Middle frontal gyrus (tissue), 1 donor: ENCODE results near the gene CHMP3.
A peak's percentile ranks its signal among the peaks of the same experiment; 100 is the strongest.
"Not testable (repeated sequence)": the region's sequence is repeated elsewhere in the genome, so short reads cannot be mapped to it uniquely, and the experiment has no call there.

ENCODE experiments used
- DNase-seq: peaks from one replicate; pipeline ENCODE4 v3.0.0-alpha.2; 2015; ENCODE audit warnings: low spot score; ENCODE audit errors: extremely low spot score

Gene CHMP3

GRCh38 chr2:86562922-86563649 lies at the start of gene CHMP3:
Gene CHMP3, minus strand, starts transcription at chr2:86563443. Its CDS starts 95 bp downstream, at chr2:86563348.
- DNase-seq = peak; percentile 95

DNA sequence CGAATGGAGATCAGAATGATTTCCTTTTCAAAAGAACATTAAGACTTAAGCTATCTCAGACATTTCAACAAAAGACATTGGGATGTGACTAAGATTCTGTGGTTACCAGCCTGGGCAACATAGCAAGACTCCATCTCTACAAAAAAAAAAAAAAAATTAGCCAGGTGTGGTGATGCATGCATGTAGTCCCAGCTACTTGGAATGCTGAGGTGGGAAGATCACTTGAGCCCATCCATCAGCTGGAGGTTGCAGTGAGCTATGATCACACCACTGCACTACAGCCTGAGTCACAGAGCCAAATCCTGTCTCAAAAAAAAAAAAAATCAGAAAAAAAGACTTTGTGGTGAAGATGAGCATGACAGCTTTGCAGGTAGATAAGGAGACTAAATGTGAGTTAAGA lies 47.6 kb upstream of the CHMP3 start:
- DNase-seq = no peak

GRCh38 chr2:86608832-86609410 lies 45.7 kb upstream of the CHMP3 start:
- DNase-seq = no peak

DNA sequence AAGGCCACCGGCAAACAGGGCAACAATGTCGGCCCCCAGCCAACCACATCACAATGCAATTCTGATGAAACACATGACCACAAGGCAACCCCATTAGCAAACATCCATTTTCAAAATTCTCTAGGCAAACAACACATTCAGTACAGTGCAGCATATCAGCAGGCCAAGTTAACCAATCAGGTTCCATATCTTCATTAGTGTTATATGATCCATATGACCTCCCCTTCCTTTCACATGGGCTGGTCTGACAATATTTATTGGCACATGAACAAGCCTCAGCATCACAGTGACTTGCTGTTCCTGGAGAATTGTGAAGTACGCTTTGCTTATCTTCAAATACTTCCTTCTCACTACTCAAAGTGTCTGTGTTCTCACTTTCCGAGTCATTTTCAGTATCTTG lies 40.7 kb upstream of the CHMP3 start:
- DNase-seq = no peak

DNA sequence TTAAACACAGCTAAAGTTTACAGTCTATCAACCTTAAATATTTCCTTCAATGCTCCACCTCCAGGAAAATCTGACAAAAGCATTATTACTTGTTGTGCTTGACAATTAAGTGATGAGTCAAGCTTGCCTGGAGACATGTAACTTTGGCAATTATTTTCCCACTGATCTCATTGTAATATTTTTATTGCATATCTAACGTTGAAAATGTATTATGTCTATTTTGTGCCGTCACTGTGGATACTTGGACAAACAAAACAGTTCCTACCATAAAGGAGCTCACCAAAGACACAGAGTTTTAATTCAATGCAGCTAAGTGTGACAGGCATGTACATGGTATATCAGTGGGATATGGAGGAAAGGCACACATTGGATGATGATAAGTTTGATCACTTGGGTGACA lies 35.7 kb upstream of the CHMP3 start:
- DNase-seq = no peak

DNA sequence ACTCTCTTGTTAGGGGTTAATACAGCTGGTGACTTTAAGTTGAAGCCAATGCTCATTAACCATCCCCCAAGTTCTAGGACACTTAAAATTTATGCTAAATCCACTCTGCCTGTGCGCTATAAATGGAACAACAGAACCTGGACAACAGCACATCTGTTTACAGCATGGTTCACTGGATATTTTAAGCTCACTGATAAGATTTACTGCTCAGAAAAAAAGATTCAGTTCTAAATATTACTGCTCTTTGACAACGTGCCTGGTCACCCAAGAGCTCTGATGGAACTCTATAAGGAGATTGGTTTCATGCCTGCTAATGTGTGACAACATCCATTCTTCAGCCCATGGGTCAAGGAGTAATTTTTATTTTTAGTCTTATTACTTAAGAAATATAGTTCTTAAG lies 32.9 kb upstream of the CHMP3 start:
- DNase-seq = no peak

GRCh38 chr2:86593266-86593665 lies 30.0 kb upstream of the CHMP3 start:
- DNase-seq = no peak

DNA sequence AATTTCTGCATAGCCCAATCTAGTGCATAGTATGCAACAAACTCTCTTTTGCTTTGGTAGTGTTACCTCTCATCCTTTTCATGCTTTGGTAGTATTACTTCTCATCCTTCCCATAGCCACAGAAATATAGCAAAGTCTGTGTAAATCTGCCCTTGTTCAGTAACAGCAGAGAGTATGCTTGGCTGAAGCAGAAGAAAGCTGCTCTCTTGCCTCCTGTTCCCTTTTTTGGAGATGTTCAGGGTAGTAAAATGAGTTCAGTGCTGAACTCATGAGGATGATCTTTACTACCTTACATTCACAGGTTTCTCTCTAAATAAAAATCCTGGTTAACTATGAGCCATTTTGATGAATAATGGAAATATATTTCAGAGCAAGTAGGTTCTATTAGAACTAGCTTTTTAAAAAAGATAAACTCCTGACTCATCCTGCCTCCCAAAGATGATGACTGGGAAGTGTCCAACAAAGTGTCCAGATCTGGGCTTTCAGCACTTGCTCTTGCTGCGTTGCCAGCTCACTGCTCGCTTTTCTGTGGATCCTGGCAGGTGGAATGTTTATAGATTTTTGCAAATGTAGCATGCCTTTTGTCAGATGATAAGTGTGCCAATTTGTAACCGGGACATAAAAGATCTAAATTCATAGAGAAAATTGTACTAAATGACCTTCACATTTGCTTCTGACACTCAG lies 29.4 kb upstream of the CHMP3 start:
- DNase-seq = no peak

GRCh38 chr2:86589701-86590100 lies 26.5 kb upstream of the CHMP3 start:
- DNase-seq = not testable (repeated sequence)

GRCh38 chr2:86584151-86584913 lies 21.1 kb upstream of the CHMP3 start:
- DNase-seq = no peak

DNA sequence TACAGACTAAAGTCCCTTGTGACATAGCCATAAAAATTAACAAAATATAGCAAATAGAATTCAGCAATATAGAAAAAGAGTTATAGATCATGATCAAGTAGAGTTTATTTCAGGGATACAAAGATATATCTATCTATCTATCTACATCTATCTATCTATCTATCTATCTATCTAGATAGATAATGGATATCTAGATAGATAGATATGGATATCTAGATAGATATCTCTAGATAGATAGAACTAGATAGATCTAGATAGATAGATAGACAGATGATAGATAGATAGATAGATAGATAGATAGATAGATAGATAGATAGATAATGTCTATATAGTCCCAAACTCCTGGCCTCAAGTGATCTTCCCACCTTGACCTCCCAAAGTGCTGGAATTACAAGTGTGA lies 17.3 kb upstream of the CHMP3 start:
- DNase-seq = no peak

DNA sequence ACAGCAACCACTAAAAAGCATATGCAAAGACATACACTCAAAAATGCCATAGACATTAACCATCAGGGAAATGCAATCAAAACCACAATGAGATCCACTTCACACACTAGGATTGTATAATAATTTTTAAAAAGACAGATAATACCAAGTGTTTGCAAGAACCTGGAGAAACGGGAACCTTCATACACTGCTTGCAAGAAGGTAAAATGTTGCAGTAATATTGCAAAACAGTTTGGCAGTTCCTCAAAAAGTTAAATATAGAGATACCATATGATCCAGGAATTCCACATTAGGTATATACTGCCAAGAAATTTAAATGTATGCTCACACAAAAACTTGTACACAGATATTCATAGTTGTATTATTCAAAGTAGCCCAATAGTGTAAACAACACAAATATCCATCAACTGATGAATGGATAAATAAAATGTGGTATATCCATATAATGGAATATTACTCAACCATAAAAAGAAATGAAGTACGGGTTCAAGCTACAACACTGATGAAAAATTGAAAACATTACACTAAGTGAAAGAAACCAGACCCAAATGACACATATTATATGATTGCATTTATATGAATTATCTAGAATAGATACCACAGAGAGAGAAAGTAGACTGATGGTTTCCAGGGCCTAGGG lies 14.7 kb upstream of the CHMP3 start:
- no peak for DNase-seq

DNA sequence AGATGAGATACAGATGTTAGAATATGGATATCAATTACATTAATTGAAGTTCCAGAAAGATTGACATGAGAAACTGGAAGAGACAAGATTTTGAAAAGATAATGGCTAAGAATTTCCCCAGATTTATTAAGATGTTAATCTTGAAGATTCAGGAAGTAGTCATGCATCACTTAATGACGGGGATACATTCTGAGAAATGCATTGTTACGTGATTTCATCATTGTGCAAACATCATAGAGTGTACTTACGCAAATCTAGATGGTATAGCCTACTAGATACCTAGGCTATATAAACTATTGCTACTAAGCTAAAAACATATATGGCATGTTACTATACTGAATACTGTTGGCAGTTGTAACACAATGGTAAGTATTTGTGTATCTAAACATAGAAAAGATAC lies 6.8 kb upstream of the CHMP3 start:
- DNase-seq = no peak

GRCh38 chr2:86566821-86567190 lies 3.6 kb upstream of the CHMP3 start:
- no peak for DNase-seq

DNA sequence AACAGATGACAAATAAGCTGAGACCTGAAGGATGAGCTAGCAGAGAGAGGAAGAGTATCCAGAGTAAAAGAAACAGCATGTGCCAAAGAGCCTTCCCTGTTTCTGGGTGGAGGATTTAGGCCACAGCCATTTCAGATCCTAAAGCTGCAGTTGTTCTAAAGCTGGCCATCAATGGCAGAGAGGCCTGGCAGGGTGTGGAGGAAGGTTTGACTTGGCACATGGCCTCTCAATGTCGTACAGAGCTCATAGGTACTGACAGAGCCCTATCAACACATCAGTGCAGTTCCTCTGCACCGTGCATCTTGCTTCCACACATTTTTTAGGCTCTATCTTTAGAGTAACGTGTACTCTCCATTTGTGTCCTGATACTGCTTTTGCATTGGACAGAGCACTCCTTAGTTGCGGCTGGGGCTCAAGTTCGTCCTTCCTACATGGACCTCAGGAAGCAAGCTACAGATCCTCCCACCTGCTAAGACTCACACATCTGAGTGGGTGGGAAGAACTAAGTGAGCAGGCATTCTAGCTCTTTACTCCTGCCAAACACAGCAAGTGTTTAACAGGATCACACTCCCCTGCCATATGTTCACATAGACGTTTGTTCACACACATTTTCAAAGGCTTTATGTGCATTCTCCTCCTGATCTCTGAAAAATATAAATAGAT lies 3.0 kb upstream of the CHMP3 start:
- DNase-seq = peak; percentile 72

DNA sequence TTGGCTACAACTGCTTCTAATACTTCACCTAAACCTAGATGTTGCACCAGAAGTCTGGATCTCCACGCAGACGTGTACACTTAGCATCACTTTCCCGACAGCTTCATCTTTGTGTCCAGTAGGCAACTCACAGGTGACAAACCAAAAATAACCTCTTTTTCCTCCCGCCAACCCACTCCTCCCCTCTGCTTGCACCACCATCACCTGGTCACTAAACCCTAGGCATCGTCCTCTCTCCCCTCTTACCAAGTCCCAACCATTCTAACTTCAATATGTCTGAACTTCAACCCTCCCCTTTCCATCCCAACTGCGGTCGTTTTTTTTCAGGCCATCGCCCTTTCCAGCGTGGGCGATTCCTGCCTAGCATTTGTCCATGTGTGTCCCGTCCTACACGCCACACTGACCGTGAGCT lies 413 bp upstream of the CHMP3 start:
- no peak for DNase-seq

GRCh38 chr2:86562485-86562921 lies 740 bp downstream of the CHMP3 start:
- no peak for DNase-seq

DNA sequence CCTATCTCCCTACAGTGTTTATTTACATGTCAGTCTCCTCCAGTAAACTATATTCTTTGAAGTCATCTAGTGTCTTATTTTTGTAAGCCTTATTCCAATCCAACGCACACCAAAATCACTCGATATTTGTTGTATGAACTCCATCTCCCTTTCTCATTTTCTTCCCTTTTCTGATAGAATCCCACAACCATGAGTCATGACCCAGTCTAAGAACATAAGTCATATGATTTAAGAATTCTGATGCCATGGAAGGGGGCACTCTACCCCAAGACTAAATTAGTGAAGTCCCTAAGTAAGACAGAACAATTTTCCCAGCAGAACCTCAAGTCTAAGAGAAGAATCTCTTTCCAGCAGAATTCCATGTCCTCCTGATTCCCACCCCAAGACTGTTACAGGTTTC lies 5.4 kb downstream of the CHMP3 start:
- DNase-seq = no peak

- DNase-seq = no peak
Observed at GRCh38 chr2:86556508-86556907, 6.7 kb downstream of the CHMP3 start.

GRCh38 chr2:86552889-86553288 lies 10.4 kb downstream of the CHMP3 start:
- DNase-seq = no peak
